Glutamatergic neuron (in vitro differentiated cells): ENCODE results near the gene MSLN. TPM values are rescaled to one million over a fixed set of nuclear protein-coding genes. Genes with fewer than 3 reads are reported as not detected.

ENCODE experiments used
- DNase-seq: peaks from one replicate; pipeline ENCODE4 v3.0.0; 2022
- H3K27ac Mint-ChIP-seq: one replicate; pipeline ENCODE4 v1.8.0; 2020; ENCODE audit warnings: mild to moderate bottlenecking, mixed read lengths, inconsistent platforms; ENCODE audit not compliant: unreplicated experiment
- H3K27me3 Mint-ChIP-seq: one replicate; pipeline ENCODE4 v1.8.0; 2020; ENCODE audit warnings: mild to moderate bottlenecking, moderate library complexity, mixed read lengths, inconsistent platforms; ENCODE audit not compliant: unreplicated experiment
- H3K36me3 Mint-ChIP-seq: one replicate; pipeline ENCODE4 v1.8.0; 2020; ENCODE audit warnings: mild to moderate bottlenecking, mixed read lengths, inconsistent platforms; ENCODE audit not compliant: unreplicated experiment
- H3K4me1 Mint-ChIP-seq: one replicate; pipeline ENCODE4 v1.8.0; 2020; ENCODE audit warnings: mild to moderate bottlenecking, low read depth, mixed read lengths, inconsistent platforms; ENCODE audit not compliant: unreplicated experiment
- H3K4me3 Mint-ChIP-seq: one replicate; pipeline ENCODE4 v1.8.0; 2020; ENCODE audit warnings: mild to moderate bottlenecking, mixed read lengths, inconsistent platforms; ENCODE audit not compliant: unreplicated experiment
- H3K9me3 Mint-ChIP-seq: one replicate; pipeline ENCODE4 v1.8.0; 2020; ENCODE audit warnings: mild to moderate bottlenecking, moderate library complexity, mixed read lengths, inconsistent platforms; ENCODE audit not compliant: unreplicated experiment
- CTCF ChIP-seq: fragments of 200-600 bp; sonication (generic); IDR thresholded peaks from one replicate; pipeline ENCODE4 v1.5.0; 2021; ENCODE audit not compliant: partially characterized antibody, unreplicated experiment
- total RNA-seq: library from RNA; stranded (reverse); fragmentation: NEBNext Ultra II Directional; extraction: Animal tissue kit (Norgen Biotek cat#: 25700); gene quantifications from one replicate; pipeline ENCODE4 v1.2.1, GENCODE V29; 2021; ENCODE audit not compliant: unreplicated experiment

The MSLN gene
- total RNA-seq, 1 donor from 2014 or later = not detected

- peaks cover 2% of the 10 kb centered on the region for H3K9me3 Mint-ChIP-seq
- no peak overlapping the region for H3K4me3 Mint-ChIP-seq
- H3K4me1 Mint-ChIP-seq = no peaks in the 10 kb centered on the region
- no peak for DNase-seq
- no peak overlapping the region for H3K27ac Mint-ChIP-seq
- H3K27me3 Mint-ChIP-seq = peaks cover 5% of the 10 kb centered on the region
- TF ChIP-seq CTCF = no peak
- no peaks in the 10 kb centered on the region for H3K36me3 Mint-ChIP-seq
Measured at GRCh38 chr16:732332-732731, 28.2 kb upstream of the MSLN start.

- TF ChIP-seq CTCF = no peak
Measured at GRCh38 chr16:732936-733335, 27.6 kb upstream of the MSLN start.

GRCh38 chr16:733382-734207, 26.9 kb upstream of the MSLN start:
- Mint-ChIP-seq H3K27me3 (peaks cover 5% of the 10 kb centered on the region), H3K4me1 (no peaks in the 10 kb centered on the region), H3K9me3 (peaks cover 5% of the 10 kb centered on the region), H3K27ac (no peak overlapping the region), H3K36me3 (no peaks in the 10 kb centered on the region), H3K4me3 (no peak overlapping the region)
- peak; percentile 80 for DNase-seq
- TF ChIP-seq CTCF = peak; percentile 72

More at GRCh38 chr16:732936-733335, 27.6 kb upstream of the MSLN start:
- no peak for DNase-seq
- no peak overlapping the region for H3K4me3 Mint-ChIP-seq
- H3K9me3 Mint-ChIP-seq = peaks cover 5% of the 10 kb centered on the region
- H3K36me3 Mint-ChIP-seq = no peaks in the 10 kb centered on the region
- H3K4me1 Mint-ChIP-seq = no peaks in the 10 kb centered on the region
- no peak overlapping the region for H3K27ac Mint-ChIP-seq
- peaks cover 5% of the 10 kb centered on the region for H3K27me3 Mint-ChIP-seq

DNA sequence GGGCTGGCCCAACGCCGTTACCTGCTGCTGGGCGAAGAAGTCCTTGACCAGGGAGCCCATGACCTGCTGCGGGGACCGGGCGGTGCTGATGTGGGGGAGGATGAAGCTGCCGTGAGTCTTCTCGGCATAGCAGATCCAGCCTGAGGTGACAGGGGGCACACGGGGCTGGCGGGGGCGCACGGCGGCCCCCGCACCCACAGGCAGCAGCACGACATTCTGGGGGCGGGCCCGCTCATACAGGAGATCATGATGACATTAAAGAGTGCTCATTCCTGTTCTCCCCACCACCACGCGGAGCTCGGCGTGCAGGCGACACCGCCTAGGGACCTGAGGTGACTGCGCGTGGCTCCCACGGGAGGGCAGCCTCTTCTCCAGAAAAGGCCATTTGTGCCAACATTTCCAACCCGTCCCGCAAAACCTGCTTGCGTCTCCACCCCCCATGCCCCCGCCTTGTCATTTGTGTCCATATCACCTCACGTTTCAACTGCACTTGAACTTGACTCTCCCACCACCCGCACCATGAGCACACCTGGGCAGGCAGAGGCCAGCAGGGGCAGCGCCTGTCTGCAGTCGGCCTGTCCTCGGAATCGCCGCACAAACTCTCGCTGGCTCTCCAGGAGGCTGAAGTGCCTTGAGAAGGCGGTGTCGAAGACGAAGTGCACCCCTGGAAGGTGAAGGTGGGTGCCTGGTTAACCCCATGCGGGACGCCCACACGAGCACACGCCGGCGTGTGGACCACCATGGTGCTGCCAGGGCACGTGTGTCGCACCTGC, 26.1 kb upstream of the MSLN start:
- no peak overlapping the region for H3K27ac Mint-ChIP-seq
- H3K9me3 Mint-ChIP-seq = peaks cover 5% of the 10 kb centered on the region
- no peaks in the 10 kb centered on the region for H3K4me1 Mint-ChIP-seq
- TF ChIP-seq CTCF = no peak
- DNase-seq = no peak
- no peak overlapping the region for H3K4me3 Mint-ChIP-seq
- H3K36me3 Mint-ChIP-seq = no peaks in the 10 kb centered on the region
- peaks cover 8% of the 10 kb centered on the region for H3K27me3 Mint-ChIP-seq
